ENCODE data around the gene KCTD14.
A peak's percentile ranks its signal among the peaks of the same experiment; 100 is the strongest.
"Not testable (repeated sequence)": the region's sequence is repeated elsewhere in the genome, so short reads cannot be mapped to it uniquely, and the experiment has no call there.

KCTD14 gene

DNA sequence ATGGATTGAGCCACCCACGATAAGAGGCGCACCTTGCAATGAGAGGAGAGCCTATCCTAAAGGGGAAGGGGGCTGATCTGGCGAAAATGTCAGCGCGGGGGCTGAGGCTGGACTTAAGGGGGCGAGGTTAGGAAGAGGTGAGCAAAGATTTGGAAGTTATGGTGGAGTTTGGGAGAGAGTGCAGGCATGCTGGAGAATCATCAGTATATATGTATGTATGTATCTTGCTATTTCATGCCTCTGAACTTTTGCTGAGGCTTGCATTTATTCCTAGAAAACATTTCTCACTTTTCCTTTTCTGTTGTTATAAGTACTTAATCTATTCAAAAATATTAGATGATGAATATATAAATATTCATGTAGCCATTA is 23.4 kb upstream of the KCTD14 start:
- no peak overlapping the region for H3K9ac ChIP-seq (ENCODE audit: low read length)
- H3K4me1 ChIP-seq (ENCODE audit: control insufficient read depth, insufficient read depth, low read length) = peaks cover 19% of the 10 kb centered on the region
- H3K27ac ChIP-seq (ENCODE audit: low read depth, low read length) = no peak overlapping the region
- no peaks in the 10 kb centered on the region for H3K36me3 ChIP-seq (ENCODE audit: control insufficient read depth, insufficient read depth, low read length)
- H3K9me3 ChIP-seq (ENCODE audit: control insufficient read depth, insufficient read depth, low read depth, low read length) = no peaks in the 10 kb centered on the region
- H3K27me3 ChIP-seq (ENCODE audit: control insufficient read depth, insufficient read depth, low read length) = peaks cover 12% of the 10 kb centered on the region
- H3K4me3 ChIP-seq (ENCODE audit: low read depth, low read length) = peak overlapping the region; percentile 40

DNA sequence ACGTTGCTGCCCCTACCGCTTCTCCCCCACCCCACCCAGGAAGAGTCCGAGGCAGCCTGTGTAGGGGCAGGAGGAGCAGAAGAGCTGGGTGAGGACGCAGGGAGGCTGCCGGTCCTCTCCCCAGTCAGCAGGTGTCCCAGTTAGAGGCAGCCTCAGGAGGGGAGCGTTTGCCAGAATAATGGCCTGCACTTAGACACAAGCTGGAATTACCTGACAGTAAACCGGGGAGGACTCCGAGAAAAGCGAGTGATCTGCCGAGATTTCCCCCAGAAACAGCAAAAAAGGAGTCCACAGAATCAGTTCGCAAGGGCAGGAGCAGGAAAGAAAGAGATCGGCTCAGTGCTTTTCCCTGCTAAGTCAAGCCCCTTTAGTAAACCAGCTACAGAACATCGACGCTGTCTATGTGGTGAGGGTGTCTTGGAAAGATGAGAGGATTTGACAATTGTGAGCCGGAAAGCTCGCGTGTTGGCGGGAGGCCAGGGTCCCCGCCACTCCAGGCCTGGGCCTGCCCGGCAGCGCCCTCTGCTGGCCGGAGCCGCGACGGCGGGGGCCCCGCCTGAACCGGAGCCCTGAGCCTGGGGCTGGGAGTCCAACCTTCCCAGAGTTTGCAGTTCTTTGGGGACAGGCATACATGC is 22.9 kb upstream of the KCTD14 start:
- H3K9me3 ChIP-seq (ENCODE audit: control insufficient read depth, insufficient read depth, low read depth, low read length) = no peaks in the 10 kb centered on the region
- H3K4me3 ChIP-seq (ENCODE audit: low read depth, low read length) = peak overlapping the region; percentile 40
- H3K27me3 ChIP-seq (ENCODE audit: control insufficient read depth, insufficient read depth, low read length) = peaks cover 12% of the 10 kb centered on the region
- H3K4me1 ChIP-seq (ENCODE audit: control insufficient read depth, insufficient read depth, low read length) = peaks cover 17% of the 10 kb centered on the region
- no peak overlapping the region for H3K27ac ChIP-seq (ENCODE audit: low read depth, low read length)
- no peaks in the 10 kb centered on the region for H3K36me3 ChIP-seq (ENCODE audit: control insufficient read depth, insufficient read depth, low read length)
- no peak overlapping the region for H3K9ac ChIP-seq (ENCODE audit: low read length)

DNA sequence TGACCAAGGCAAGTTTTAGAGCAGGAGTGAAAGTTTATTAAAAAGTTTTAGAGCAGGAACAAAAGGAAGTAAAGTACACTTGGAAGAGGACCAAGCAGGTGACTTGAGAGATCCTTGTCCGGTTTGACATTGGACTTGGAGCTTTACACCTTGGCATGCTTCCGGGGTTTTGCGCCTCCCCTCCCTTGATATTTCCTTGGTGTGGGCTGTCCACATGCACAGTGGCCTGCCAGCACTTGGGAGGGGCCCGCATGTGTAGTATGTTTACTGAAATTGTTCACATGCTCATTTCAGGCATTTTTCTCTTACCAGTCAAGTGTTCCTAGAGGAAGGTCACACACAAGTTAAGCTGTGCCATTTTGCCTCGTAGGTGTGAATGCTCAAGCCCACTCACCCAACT is 21.6 kb upstream of the KCTD14 start:
- H3K27me3 ChIP-seq (ENCODE audit: control insufficient read depth, insufficient read depth, low read length) = peaks cover 12% of the 10 kb centered on the region
- H3K27ac ChIP-seq (ENCODE audit: low read depth, low read length) = no peak overlapping the region
- no peaks in the 10 kb centered on the region for H3K9me3 ChIP-seq (ENCODE audit: control insufficient read depth, insufficient read depth, low read depth, low read length)
- peaks cover 18% of the 10 kb centered on the region for H3K4me1 ChIP-seq (ENCODE audit: control insufficient read depth, insufficient read depth, low read length)
- no peaks in the 10 kb centered on the region for H3K36me3 ChIP-seq (ENCODE audit: control insufficient read depth, insufficient read depth, low read length)
- H3K9ac ChIP-seq (ENCODE audit: low read length) = no peak overlapping the region
- H3K4me3 ChIP-seq (ENCODE audit: low read depth, low read length) = no peak overlapping the region

DNA sequence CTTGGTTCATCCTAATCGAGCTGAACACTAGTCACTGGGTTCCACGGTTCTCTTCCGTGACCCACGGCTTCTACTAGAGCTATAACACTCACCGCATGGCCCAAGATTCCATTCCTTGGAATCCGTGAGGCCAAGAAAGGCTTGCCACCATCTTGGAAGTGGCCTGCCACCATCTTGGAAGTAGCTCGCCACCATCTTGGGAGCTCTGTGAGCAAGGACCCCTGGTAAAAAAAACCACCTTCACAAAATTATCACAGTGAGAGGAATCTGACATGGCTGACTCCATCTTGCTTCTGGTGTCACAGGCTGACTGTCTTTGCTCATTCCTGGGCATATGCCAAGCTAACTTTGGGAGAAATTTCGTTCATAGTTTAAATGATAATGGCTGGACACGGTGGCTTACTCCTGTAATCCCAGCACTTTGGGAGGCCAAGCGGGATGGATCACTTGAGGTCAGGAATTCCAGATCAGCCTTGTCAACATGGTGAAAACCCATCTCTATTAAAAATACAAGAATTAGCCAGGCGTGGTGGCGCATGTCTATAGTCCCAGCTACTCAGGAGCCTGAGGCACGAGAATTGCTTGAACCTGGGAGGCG is 18.9 kb upstream of the KCTD14 start:
- H3K27me3 ChIP-seq (ENCODE audit: control insufficient read depth, insufficient read depth, low read length) = peaks cover 12% of the 10 kb centered on the region
- H3K9me3 ChIP-seq (ENCODE audit: control insufficient read depth, insufficient read depth, low read depth, low read length) = no peaks in the 10 kb centered on the region
- H3K27ac ChIP-seq (ENCODE audit: low read depth, low read length) = no peak overlapping the region
- no peak overlapping the region for H3K4me3 ChIP-seq (ENCODE audit: low read depth, low read length)
- H3K36me3 ChIP-seq (ENCODE audit: control insufficient read depth, insufficient read depth, low read length) = no peaks in the 10 kb centered on the region
- peaks cover 18% of the 10 kb centered on the region for H3K4me1 ChIP-seq (ENCODE audit: control insufficient read depth, insufficient read depth, low read length)
- no peak overlapping the region for H3K9ac ChIP-seq (ENCODE audit: low read length)

DNA sequence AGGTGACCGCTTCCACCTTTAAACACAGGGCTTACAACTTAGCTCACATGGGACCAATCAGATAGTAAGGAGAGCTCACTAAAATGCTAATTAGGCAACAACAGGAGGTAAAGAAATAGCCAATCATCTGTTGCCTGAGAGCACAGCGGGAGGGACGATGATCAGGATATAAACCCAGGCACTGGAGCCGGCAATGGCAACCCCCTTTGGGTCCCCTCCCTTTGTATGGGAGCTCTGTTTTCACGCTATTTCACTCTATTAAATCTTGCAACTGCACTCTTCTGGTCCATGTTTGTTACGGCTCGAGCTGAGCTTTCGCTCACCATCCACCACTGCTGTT is 18.3 kb upstream of the KCTD14 start:
- H3K27ac ChIP-seq (ENCODE audit: low read depth, low read length); H3K9me3 ChIP-seq (ENCODE audit: control insufficient read depth, insufficient read depth, low read depth, low read length); H3K36me3 ChIP-seq (ENCODE audit: control insufficient read depth, insufficient read depth, low read length); H3K4me3 ChIP-seq (ENCODE audit: low read depth, low read length); H3K9ac ChIP-seq (ENCODE audit: low read length): not testable (repeated sequence)
- Histone ChIP-seq H3K27me3 (ENCODE audit: control insufficient read depth, insufficient read depth, low read length) (peaks cover 12% of the 10 kb centered on the region), H3K4me1 (ENCODE audit: control insufficient read depth, insufficient read depth, low read length) (peaks cover 16% of the 10 kb centered on the region)

DNA sequence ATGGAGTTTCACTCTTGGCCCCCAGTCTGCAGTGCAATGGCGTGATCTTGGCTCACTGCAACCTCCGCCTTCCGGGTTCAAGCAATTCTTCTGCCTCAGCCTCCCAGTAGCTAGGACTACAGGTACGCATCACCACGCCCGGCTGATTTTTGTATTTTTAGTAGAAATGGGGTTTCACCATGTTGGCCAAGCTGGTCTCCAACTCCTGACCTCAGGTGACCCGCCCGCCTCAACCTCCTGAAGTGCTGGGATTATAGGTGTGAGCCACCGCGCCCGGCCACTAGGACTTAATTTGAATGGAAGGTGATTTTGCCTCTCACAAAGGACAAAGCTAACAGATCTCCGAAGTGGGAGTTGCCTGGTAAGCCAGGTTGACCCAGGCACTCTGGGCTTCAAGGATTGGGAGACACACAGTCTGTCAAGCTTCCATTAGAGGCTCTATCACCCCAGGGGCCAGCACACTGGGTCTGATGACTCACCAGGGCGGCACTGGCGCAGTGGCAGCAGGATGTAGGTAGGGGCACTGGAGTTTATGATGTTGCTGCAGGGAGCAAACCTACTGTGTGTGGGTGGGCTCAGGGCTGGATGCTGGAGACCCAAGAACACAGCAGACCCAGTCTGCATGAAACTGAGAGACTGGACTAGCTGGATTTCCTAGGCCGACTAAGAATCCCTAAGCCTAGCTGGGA is 17.8 kb upstream of the KCTD14 start:
- H3K27me3 ChIP-seq (ENCODE audit: control insufficient read depth, insufficient read depth, low read length) = peaks cover 10% of the 10 kb centered on the region
- H3K9ac ChIP-seq (ENCODE audit: low read length) = no peak overlapping the region
- H3K27ac ChIP-seq (ENCODE audit: low read depth, low read length) = no peak overlapping the region
- no peaks in the 10 kb centered on the region for H3K9me3 ChIP-seq (ENCODE audit: control insufficient read depth, insufficient read depth, low read depth, low read length)
- peaks cover 13% of the 10 kb centered on the region for H3K4me1 ChIP-seq (ENCODE audit: control insufficient read depth, insufficient read depth, low read length)
- no peaks in the 10 kb centered on the region for H3K36me3 ChIP-seq (ENCODE audit: control insufficient read depth, insufficient read depth, low read length)
- H3K4me3 ChIP-seq (ENCODE audit: low read depth, low read length) = no peak overlapping the region

DNA sequence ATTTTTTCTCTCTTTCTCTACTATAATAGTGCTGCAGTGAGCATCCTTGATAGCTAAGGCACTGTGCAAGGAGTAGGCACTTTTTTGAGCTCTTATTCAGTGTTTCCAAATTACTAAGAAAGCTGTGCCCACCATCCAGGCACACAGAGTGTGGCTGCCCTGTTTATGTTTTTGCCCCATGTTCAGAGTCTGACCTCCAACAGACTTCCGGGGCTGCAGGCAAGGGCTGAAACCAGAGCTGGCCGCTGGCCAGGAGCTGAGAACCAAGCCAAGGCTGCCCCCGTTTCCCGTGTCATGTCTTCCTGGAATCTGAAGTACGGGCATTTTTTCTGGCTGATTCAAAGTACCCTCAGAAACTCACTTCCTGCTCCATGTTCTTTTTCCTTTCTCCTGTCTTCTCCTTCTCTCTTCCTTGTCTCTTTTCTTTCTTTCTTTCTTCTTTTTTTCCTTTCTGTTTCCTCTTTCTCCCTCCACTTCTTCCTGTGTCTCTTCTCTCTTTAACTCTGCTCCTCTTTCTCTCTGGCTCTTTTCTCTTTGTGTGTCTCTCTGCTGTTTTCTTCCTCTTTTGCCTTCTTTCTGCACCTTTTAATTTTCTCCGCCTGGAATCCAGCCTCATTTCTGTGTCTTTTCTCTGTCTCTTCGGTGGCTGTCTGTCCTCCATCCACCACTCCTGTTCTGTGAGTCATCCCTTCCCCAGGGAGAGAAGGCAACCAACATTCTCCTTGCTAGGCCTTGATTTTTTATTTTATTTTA is 17.0 kb upstream of the KCTD14 start:
- Histone ChIP-seq H3K36me3 (ENCODE audit: control insufficient read depth, insufficient read depth, low read length) (no peaks in the 10 kb centered on the region), H3K27me3 (ENCODE audit: control insufficient read depth, insufficient read depth, low read length) (peaks cover 3% of the 10 kb centered on the region; the same call in 1 of the 2 replicates), H3K27ac (ENCODE audit: low read depth, low read length) (no peak overlapping the region), H3K4me1 (ENCODE audit: control insufficient read depth, insufficient read depth, low read length) (peaks cover 10% of the 10 kb centered on the region; the same call in 1 of the 2 replicates), H3K9ac (ENCODE audit: low read length) (no peak overlapping the region), H3K4me3 (ENCODE audit: low read depth, low read length) (no peak overlapping the region), H3K9me3 (ENCODE audit: control insufficient read depth, insufficient read depth, low read depth, low read length) (no peaks in the 10 kb centered on the region)

DNA sequence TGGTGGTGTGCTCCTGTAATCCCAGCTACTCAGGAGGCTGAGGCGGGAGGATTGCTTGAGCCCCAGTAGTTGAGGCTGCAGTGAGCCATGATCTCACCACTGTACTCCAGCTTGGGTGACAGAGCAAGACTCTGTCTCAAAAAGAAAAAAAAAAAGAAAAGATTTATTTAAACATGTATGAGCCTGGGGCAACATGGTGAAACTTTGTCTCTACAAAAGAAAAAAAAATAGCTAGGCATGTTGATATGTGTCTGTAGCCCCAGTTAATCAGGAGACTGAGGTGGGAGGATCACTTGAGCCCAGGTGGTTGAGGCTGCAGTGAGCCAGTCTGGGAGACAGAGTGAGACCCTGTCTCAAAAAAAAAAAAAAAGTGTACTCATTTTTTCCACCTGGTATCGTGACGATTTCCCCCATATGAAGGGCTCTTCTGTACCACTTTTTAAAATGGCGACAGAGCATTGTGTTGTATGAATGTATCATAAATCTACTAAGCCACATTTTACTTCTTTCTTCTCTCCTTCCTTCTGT is 16.4 kb upstream of the KCTD14 start:
- Histone ChIP-seq H3K27me3 (ENCODE audit: control insufficient read depth, insufficient read depth, low read length) (no peaks in the 10 kb centered on the region), H3K9ac (ENCODE audit: low read length) (no peak overlapping the region), H3K4me3 (ENCODE audit: low read depth, low read length) (no peak overlapping the region), H3K27ac (ENCODE audit: low read depth, low read length) (no peak overlapping the region), H3K36me3 (ENCODE audit: control insufficient read depth, insufficient read depth, low read length) (no peaks in the 10 kb centered on the region), H3K9me3 (ENCODE audit: control insufficient read depth, insufficient read depth, low read depth, low read length) (no peaks in the 10 kb centered on the region), H3K4me1 (ENCODE audit: control insufficient read depth, insufficient read depth, low read length) (peaks cover 10% of the 10 kb centered on the region; the same call in 1 of the 2 replicates)

DNA sequence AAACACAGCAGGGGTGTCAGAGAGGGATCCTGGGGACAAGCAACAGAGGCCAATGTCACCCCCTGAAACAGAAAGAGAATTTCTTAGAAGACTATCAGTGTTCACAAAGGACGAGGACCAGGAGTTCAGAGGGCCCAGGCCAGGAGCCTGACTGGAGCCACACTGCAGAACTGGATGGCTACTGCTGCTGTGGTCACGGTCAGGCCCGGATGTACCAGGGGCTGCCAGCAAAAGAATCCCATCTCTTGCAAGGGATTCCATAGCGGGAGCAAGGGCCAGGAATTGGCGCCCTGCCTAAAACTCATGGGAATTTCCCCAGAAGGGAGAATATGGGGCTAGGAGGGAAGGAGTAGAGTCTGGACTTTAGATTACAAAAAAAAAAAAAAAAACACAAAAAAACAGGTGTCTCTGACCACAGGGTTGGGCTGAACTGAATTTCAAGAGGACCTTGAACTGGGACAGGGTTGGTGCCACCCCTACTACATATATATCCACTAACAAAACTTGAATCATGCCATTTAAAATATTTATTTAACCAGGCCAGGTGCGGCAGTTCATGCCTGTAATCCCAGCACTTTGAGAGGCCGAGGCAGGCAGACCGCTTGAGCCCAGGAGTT is 15.7 kb upstream of the KCTD14 start:
- no peaks in the 10 kb centered on the region for H3K27me3 ChIP-seq (ENCODE audit: control insufficient read depth, insufficient read depth, low read length)
- H3K9me3 ChIP-seq (ENCODE audit: control insufficient read depth, insufficient read depth, low read depth, low read length) = no peaks in the 10 kb centered on the region
- no peaks in the 10 kb centered on the region for H3K36me3 ChIP-seq (ENCODE audit: control insufficient read depth, insufficient read depth, low read length)
- peaks cover 10% of the 10 kb centered on the region; the same call in 1 of the 2 replicates for H3K4me1 ChIP-seq (ENCODE audit: control insufficient read depth, insufficient read depth, low read length)
- no peak overlapping the region for H3K27ac ChIP-seq (ENCODE audit: low read depth, low read length)
- H3K4me3 ChIP-seq (ENCODE audit: low read depth, low read length) = no peak overlapping the region
- H3K9ac ChIP-seq (ENCODE audit: low read length) = no peak overlapping the region

DNA sequence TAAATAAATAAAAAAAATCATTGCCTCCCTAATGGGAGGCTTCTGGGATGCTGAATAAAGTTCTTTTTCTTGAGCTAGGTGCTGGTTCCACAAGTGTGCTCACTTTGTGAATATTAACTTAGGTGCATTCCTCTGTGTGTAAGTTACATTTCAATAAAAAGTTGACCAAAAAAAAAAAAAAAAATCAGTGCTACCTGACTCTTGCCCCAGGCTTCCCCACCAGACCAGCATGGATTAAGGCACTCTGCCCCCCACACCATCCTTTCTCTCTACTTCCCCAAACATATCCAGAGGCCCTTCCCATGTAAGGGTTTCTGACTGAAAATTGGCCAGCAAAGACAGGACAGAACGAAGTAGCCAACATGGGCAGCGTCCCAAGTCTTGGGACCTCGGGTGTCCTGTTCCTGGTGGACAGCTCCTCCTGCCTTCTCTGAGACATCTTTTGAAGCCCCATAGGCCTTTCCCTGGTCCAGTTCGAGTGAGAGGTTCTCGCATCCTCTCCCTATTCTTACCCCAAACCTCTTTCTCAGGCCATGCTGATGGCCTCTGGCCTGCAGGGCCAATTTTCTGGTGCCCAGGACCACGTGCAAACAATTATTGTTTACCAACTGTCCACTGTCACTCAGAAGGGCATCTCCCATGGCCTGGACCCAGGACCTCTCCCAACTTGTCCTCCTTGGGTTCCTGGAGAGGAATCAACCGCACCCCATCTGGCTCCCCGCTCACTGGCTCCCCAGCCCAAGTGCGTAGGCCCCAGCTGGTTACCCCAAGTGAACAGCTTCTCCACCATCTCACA is 14.9 kb upstream of the KCTD14 start:
- no peak overlapping the region for H3K27ac ChIP-seq (ENCODE audit: low read depth, low read length)
- H3K36me3 ChIP-seq (ENCODE audit: control insufficient read depth, insufficient read depth, low read length) = no peaks in the 10 kb centered on the region
- no peaks in the 10 kb centered on the region for H3K27me3 ChIP-seq (ENCODE audit: control insufficient read depth, insufficient read depth, low read length)
- H3K4me1 ChIP-seq (ENCODE audit: control insufficient read depth, insufficient read depth, low read length) = peaks cover 10% of the 10 kb centered on the region; the same call in 1 of the 2 replicates
- H3K9ac ChIP-seq (ENCODE audit: low read length) = no peak overlapping the region
- no peak overlapping the region for H3K4me3 ChIP-seq (ENCODE audit: low read depth, low read length)
- no peaks in the 10 kb centered on the region for H3K9me3 ChIP-seq (ENCODE audit: control insufficient read depth, insufficient read depth, low read depth, low read length)

Measured in HUES6 (cell line).